ENCODE measurements around the gene SCAF11.
A peak's percentile ranks its signal among the peaks of the same experiment; 100 is the strongest.
"Not testable (repeated sequence)": the region's sequence is repeated elsewhere in the genome, so short reads cannot be mapped to it uniquely, and the experiment has no call there.

SCAF11 gene

GRCh38 chr12:45990468-45991283, at the start of gene SCAF11:
Gene SCAF11 (minus strand): TSS chr12:45990574. CDS start chr12:45964167, 26,407 bp downstream.
- peak; percentile 98 to 100 for DNase-seq

- not testable (repeated sequence) for DNase-seq
Observed at GRCh38 chr12:46037066-46037465, 46.7 kb upstream of the SCAF11 start.

- DNase-seq, result no peak
Observed at GRCh38 chr12:46027172-46027571, 36.8 kb upstream of the SCAF11 start.

- no peak for DNase-seq
Observed at GRCh38 chr12:46024099-46024498, 33.7 kb upstream of the SCAF11 start.

GRCh38 chr12:46020768-46021167, 30.4 kb upstream of the SCAF11 start:
- no peak for DNase-seq

- DNase-seq, result not testable (repeated sequence)
Observed at GRCh38 chr12:46018712-46019111, 28.3 kb upstream of the SCAF11 start.

GRCh38 chr12:46017866-46018375, 27.5 kb upstream of the SCAF11 start:
- not testable (repeated sequence) for DNase-seq

GRCh38 chr12:46005823-46006222, 15.4 kb upstream of the SCAF11 start:
- no peak for DNase-seq

- no peak for DNase-seq
Observed at GRCh38 chr12:46005151-46005797, 14.9 kb upstream of the SCAF11 start.

GRCh38 chr12:46004715-46005114, 14.3 kb upstream of the SCAF11 start:
- DNase-seq, result no peak

GRCh38 chr12:46000076-46000475, 9.7 kb upstream of the SCAF11 start:
- DNase-seq, result not testable (repeated sequence)

- DNase-seq, result no peak
Observed at GRCh38 chr12:45994736-45995135, 4.4 kb upstream of the SCAF11 start.

GRCh38 chr12:45991284-45992249, 1.2 kb upstream of the SCAF11 start:
- DNase-seq, result peak; percentile 54 to 74

- peak; percentile 31 to 88 for DNase-seq
Observed at GRCh38 chr12:45989721-45990467, 480 bp downstream of the SCAF11 start.

- DNase-seq, result no peak
Observed at GRCh38 chr12:45989287-45989686, 1.1 kb downstream of the SCAF11 start.

GRCh38 chr12:45988264-45988663, 2.1 kb downstream of the SCAF11 start:
- DNase-seq, result no peak

- DNase-seq, result no peak
Observed at GRCh38 chr12:45987340-45987727, 3.0 kb downstream of the SCAF11 start.

GRCh38 chr12:45986641-45987339, 3.6 kb downstream of the SCAF11 start:
- peak in 1 of 2 donors; percentile 85 for DNase-seq

GRCh38 chr12:45981075-45981837, 9.1 kb downstream of the SCAF11 start:
- DNase-seq, result no peak

GRCh38 chr12:45980540-45980939, 9.8 kb downstream of the SCAF11 start:
- DNase-seq, result no peak

GRCh38 chr12:45978108-45978507, 12.3 kb downstream of the SCAF11 start:
- DNase-seq, result no peak

All from bone marrow (tissue), 2 donors.